ENCODE data around the gene TPRKB.
A peak's percentile ranks its signal among the peaks of the same experiment; 100 is the strongest.
"Not testable (repeated sequence)": the region's sequence is repeated elsewhere in the genome, so short reads cannot be mapped to it uniquely, and the experiment has no call there.

The TPRKB gene

GRCh38 chr2:73696985-73697384 lies 40.2 kb downstream of the TPRKB start:
- not testable (repeated sequence) for H3K9ac ChIP-seq (ENCODE audit: low read length); H3K23ac ChIP-seq (ENCODE audit: low read length); H3K36me3 ChIP-seq (ENCODE audit: control insufficient read depth, insufficient read depth, low read length); H3K56ac ChIP-seq (ENCODE audit: low read length); H4K5ac ChIP-seq (ENCODE audit: low read length); H2BK120ac ChIP-seq (ENCODE audit: low read depth, low read length); H4K8ac ChIP-seq (ENCODE audit: low read depth, low read length); H2BK15ac ChIP-seq (replicated peaks; ENCODE audit: low read depth); H3K4me1 ChIP-seq (ENCODE audit: control insufficient read depth, low read depth, low read length); H2BK5ac ChIP-seq (ENCODE audit: low read length); H3K4ac ChIP-seq (ENCODE audit: low read depth, low read length); H3K18ac ChIP-seq (ENCODE audit: low read length); DNase-seq; H3K27me3 ChIP-seq (ENCODE audit: insufficient read depth, low read length, poor library complexity); H3K79me2 ChIP-seq (ENCODE audit: control insufficient read depth, insufficient read depth, low read length); H3K79me1 ChIP-seq (ENCODE audit: low read length); H3K27ac ChIP-seq (ENCODE audit: low read depth, low read length); H2AK5ac ChIP-seq (ENCODE audit: low read length); H3K4me3 ChIP-seq (ENCODE audit: low read length); H3K4me2 ChIP-seq (ENCODE audit: low read length)
- WGBS (ENCODE audit: extremely low coverage, insufficient coverage, low lambda C conversion rate) = no CpG with 5 or more reads among the region's 1 CpG

GRCh38 chr2:73696521-73696920 lies 40.6 kb downstream of the TPRKB start:
- H2AK5ac ChIP-seq (ENCODE audit: low read length); H2BK5ac ChIP-seq (ENCODE audit: low read length); H3K18ac ChIP-seq (ENCODE audit: low read length); H3K4me2 ChIP-seq (ENCODE audit: low read length); H4K5ac ChIP-seq (ENCODE audit: low read length); H2BK15ac ChIP-seq (replicated peaks; ENCODE audit: low read depth); H3K36me3 ChIP-seq (ENCODE audit: control insufficient read depth, insufficient read depth, low read length); H3K9ac ChIP-seq (ENCODE audit: low read length); H3K4me1 ChIP-seq (ENCODE audit: control insufficient read depth, low read depth, low read length); H3K79me1 ChIP-seq (ENCODE audit: low read length); H3K4ac ChIP-seq (ENCODE audit: low read depth, low read length); H3K23ac ChIP-seq (ENCODE audit: low read length); H4K8ac ChIP-seq (ENCODE audit: low read depth, low read length); H3K27ac ChIP-seq (ENCODE audit: low read depth, low read length); H3K56ac ChIP-seq (ENCODE audit: low read length); DNase-seq; H3K27me3 ChIP-seq (ENCODE audit: insufficient read depth, low read length, poor library complexity); H3K79me2 ChIP-seq (ENCODE audit: control insufficient read depth, insufficient read depth, low read length); H2BK120ac ChIP-seq (ENCODE audit: low read depth, low read length); H3K4me3 ChIP-seq (ENCODE audit: low read length): not testable (repeated sequence)
- no CpG with 5 or more reads among the region's 3 CpGs for WGBS (ENCODE audit: extremely low coverage, insufficient coverage, low lambda C conversion rate)

GRCh38 chr2:73690372-73691088 lies 46.6 kb downstream of the TPRKB start:
- H3K36me3 ChIP-seq (ENCODE audit: control insufficient read depth, insufficient read depth, low read length); H2BK120ac ChIP-seq (ENCODE audit: low read depth, low read length); H4K8ac ChIP-seq (ENCODE audit: low read depth, low read length); H3K27me3 ChIP-seq (ENCODE audit: insufficient read depth, low read length, poor library complexity); H4K5ac ChIP-seq (ENCODE audit: low read length); H3K56ac ChIP-seq (ENCODE audit: low read length); H3K4me1 ChIP-seq (ENCODE audit: control insufficient read depth, low read depth, low read length); H3K4ac ChIP-seq (ENCODE audit: low read depth, low read length); H2BK5ac ChIP-seq (ENCODE audit: low read length); H2BK15ac ChIP-seq (replicated peaks; ENCODE audit: low read depth); H3K79me2 ChIP-seq (ENCODE audit: control insufficient read depth, insufficient read depth, low read length); H3K18ac ChIP-seq (ENCODE audit: low read length); H2AK5ac ChIP-seq (ENCODE audit: low read length); H3K4me3 ChIP-seq (ENCODE audit: low read length); H3K9ac ChIP-seq (ENCODE audit: low read length); H3K79me1 ChIP-seq (ENCODE audit: low read length); H3K4me2 ChIP-seq (ENCODE audit: low read length); H3K23ac ChIP-seq (ENCODE audit: low read length); H3K27ac ChIP-seq (ENCODE audit: low read depth, low read length): not testable (repeated sequence)
- DNase-seq = peak; percentile 47
- no CpG with 5 or more reads among the region's 4 CpGs for WGBS (ENCODE audit: extremely low coverage, insufficient coverage, low lambda C conversion rate)

- no CpG with 5 or more reads among the region's 5 CpGs for WGBS (ENCODE audit: extremely low coverage, insufficient coverage, low lambda C conversion rate)
- not testable (repeated sequence) for H2BK5ac ChIP-seq (ENCODE audit: low read length); H4K5ac ChIP-seq (ENCODE audit: low read length); H4K8ac ChIP-seq (ENCODE audit: low read depth, low read length); H3K27ac ChIP-seq (ENCODE audit: low read depth, low read length); H3K4me1 ChIP-seq (ENCODE audit: control insufficient read depth, low read depth, low read length); H2BK15ac ChIP-seq (replicated peaks; ENCODE audit: low read depth); H3K79me1 ChIP-seq (ENCODE audit: low read length); DNase-seq; H2AK5ac ChIP-seq (ENCODE audit: low read length); H3K9ac ChIP-seq (ENCODE audit: low read length); H3K4me3 ChIP-seq (ENCODE audit: low read length); H3K27me3 ChIP-seq (ENCODE audit: insufficient read depth, low read length, poor library complexity); H3K36me3 ChIP-seq (ENCODE audit: control insufficient read depth, insufficient read depth, low read length); H3K4ac ChIP-seq (ENCODE audit: low read depth, low read length); H3K18ac ChIP-seq (ENCODE audit: low read length); H3K79me2 ChIP-seq (ENCODE audit: control insufficient read depth, insufficient read depth, low read length); H2BK120ac ChIP-seq (ENCODE audit: low read depth, low read length); H3K56ac ChIP-seq (ENCODE audit: low read length); H3K23ac ChIP-seq (ENCODE audit: low read length); H3K4me2 ChIP-seq (ENCODE audit: low read length)
Observed at GRCh38 chr2:73688494-73688893, 48.7 kb downstream of the TPRKB start.

GRCh38 chr2:73685764-73686438 lies 51.2 kb downstream of the TPRKB start:
- Histone ChIP-seq H2BK120ac (ENCODE audit: low read depth, low read length) (no peak overlapping the region), H3K4me3 (ENCODE audit: low read length) (no peak overlapping the region), H3K27ac (ENCODE audit: low read depth, low read length) (no peak overlapping the region), H4K5ac (ENCODE audit: low read length) (no peak overlapping the region), H3K79me2 (ENCODE audit: control insufficient read depth, insufficient read depth, low read length) (no peaks in the 10 kb centered on the region), H2BK5ac (ENCODE audit: low read length) (no peak overlapping the region), H3K18ac (ENCODE audit: low read length) (no peak overlapping the region), H3K4me2 (ENCODE audit: low read length) (no peak overlapping the region), H4K8ac (ENCODE audit: low read depth, low read length) (no peak overlapping the region), H3K27me3 (ENCODE audit: insufficient read depth, low read length, poor library complexity) (no peaks in the 10 kb centered on the region), H2BK15ac (replicated peaks; ENCODE audit: low read depth) (no peak overlapping the region), H3K56ac (ENCODE audit: low read length) (no peak overlapping the region), H3K4me1 (ENCODE audit: control insufficient read depth, low read depth, low read length) (no peaks in the 10 kb centered on the region), H3K79me1 (ENCODE audit: low read length) (no peaks in the 10 kb centered on the region), H3K23ac (ENCODE audit: low read length) (no peak overlapping the region), H3K36me3 (ENCODE audit: control insufficient read depth, insufficient read depth, low read length) (no peaks in the 10 kb centered on the region), H3K9ac (ENCODE audit: low read length) (no peak overlapping the region), H2AK5ac (ENCODE audit: low read length) (no peak overlapping the region), H3K4ac (ENCODE audit: low read depth, low read length) (no peak overlapping the region)
- no peak for DNase-seq
- WGBS (ENCODE audit: extremely low coverage, insufficient coverage, low lambda C conversion rate) = no CpG with 5 or more reads among the region's 4 CpGs

Data from mesendoderm (in vitro differentiated cells).